SK-N-SH treated with all-trans-retinoic acid at 6 μM for 48 hours (cell line): Measurements from ENCODE around the gene SAP30L.

Experiments
- ATAC-seq: fragments of 200-7000 bp; cut with Tn5 transposase; 3 replicates; pipeline ENCODE4 v1.9.1; 2020; ENCODE audit warnings: mild to moderate bottlenecking, moderate library complexity
- ARNTL ChIP-seq: fragments of 450-650 bp; formaldehyde crosslinking; IDR thresholded peaks from 2 replicates; pipeline ENCODE4 v1.5.0; 2020; ENCODE audit warnings: low read depth, mild to moderate bottlenecking, moderate library complexity, borderline replicate concordance
- CREB5 ChIP-seq: fragments of 250-450 bp; sonication (Bioruptor Pico); IDR thresholded peaks from 2 replicates; pipeline ENCODE4 v1.5.1; 2020; ENCODE audit warnings: low read depth, mild to moderate bottlenecking, moderate library complexity
- CSDC2 ChIP-seq: fragments of 250-450 bp; sonication (Bioruptor Pico); IDR thresholded peaks from 2 replicates; pipeline ENCODE4 v1.5.0; 2020; ENCODE audit warnings: mild to moderate bottlenecking, moderate library complexity
- CSRNP3 ChIP-seq: fragments of 250-450 bp; sonication (Bioruptor Pico); IDR thresholded peaks from 2 replicates; pipeline ENCODE4 v1.5.1; 2021; ENCODE audit warnings: mild to moderate bottlenecking, moderate library complexity
- ESRRG ChIP-seq: fragments of 250-450 bp; sonication (Bioruptor Pico); IDR thresholded peaks from 2 replicates; pipeline ENCODE4 v1.6.1; 2021; ENCODE audit warnings: mild to moderate bottlenecking
- GLIS3 ChIP-seq: fragments of 250-450 bp; sonication (Bioruptor Pico); IDR thresholded peaks from 2 replicates; pipeline ENCODE4 v1.5.0; 2020; ENCODE audit warnings: mild to moderate bottlenecking, moderate library complexity
- ISL1 ChIP-seq: fragments of 250-450 bp; sonication (Bioruptor Pico); IDR thresholded peaks from 2 replicates; pipeline ENCODE4 v2.1.2; 2022; ENCODE audit warnings: mild to moderate bottlenecking, moderate library complexity
- PATZ1 ChIP-seq: fragments of 250-450 bp; sonication (Bioruptor Pico); IDR thresholded peaks from 2 replicates; pipeline ENCODE4 v1.8.0; 2020; ENCODE audit warnings: mild to moderate bottlenecking, moderate library complexity, borderline replicate concordance
- POU6F1 ChIP-seq: fragments of 250-450 bp; sonication (Bioruptor Pico); IDR thresholded peaks from 2 replicates; pipeline ENCODE4 v1.8.0; 2021; ENCODE audit warnings: low read depth, mild to moderate bottlenecking, moderate library complexity, borderline replicate concordance
- PPARA ChIP-seq: fragments of 250-450 bp; sonication (Bioruptor Pico); IDR thresholded peaks from 2 replicates; pipeline ENCODE4 v1.5.0; 2020; ENCODE audit warnings: mild to moderate bottlenecking, borderline replicate concordance
- RARB ChIP-seq: fragments of 250-450 bp; sonication (Bioruptor Pico); IDR thresholded peaks from 2 replicates; pipeline ENCODE4 v1.8.0; 2021; ENCODE audit warnings: mild to moderate bottlenecking, moderate library complexity
- SNAI2 ChIP-seq: fragments of 250-450 bp; sonication (Bioruptor Pico); IDR thresholded peaks from 2 replicates; pipeline ENCODE4 v1.5.0; 2020; ENCODE audit warnings: mild to moderate bottlenecking, moderate library complexity
- TCF4 ChIP-seq: fragments of 250-450 bp; sonication (Bioruptor Pico); IDR thresholded peaks from 2 replicates; pipeline ENCODE4 v1.8.0; 2021; ENCODE audit warnings: mild to moderate bottlenecking, moderate library complexity, borderline replicate concordance
- TOX ChIP-seq: fragments of 250-450 bp; sonication (Bioruptor Pico); IDR thresholded peaks from 2 replicates; pipeline ENCODE4 v1.8.0; 2021; ENCODE audit warnings: mild to moderate bottlenecking, moderate library complexity, borderline replicate concordance
- TSHZ2 ChIP-seq: fragments of 250-450 bp; sonication (Bioruptor Pico); IDR thresholded peaks from 2 replicates; pipeline ENCODE4 v1.5.0; 2020; ENCODE audit warnings: mild to moderate bottlenecking, moderate library complexity
- ZFP3 ChIP-seq: fragments of 250-450 bp; sonication (Bioruptor Pico); IDR thresholded peaks from 2 replicates; pipeline ENCODE4 v1.5.0; 2020; ENCODE audit warnings: mild to moderate bottlenecking, moderate library complexity
- ZFP30 ChIP-seq: fragments of 450-650 bp; formaldehyde crosslinking; IDR thresholded peaks from 2 replicates; pipeline ENCODE4 v1.5.0; 2022; ENCODE audit warnings: mild to moderate bottlenecking, moderate library complexity
- ZNF8 ChIP-seq: fragments of 450-650 bp; formaldehyde crosslinking; IDR thresholded peaks from 2 replicates; pipeline ENCODE4 v1.5.0; 2020; ENCODE audit warnings: mild to moderate bottlenecking, moderate library complexity

Gene SAP30L

GRCh38 chr5:154412925-154413324, 32.9 kb upstream of the SAP30L start:
- TF ChIP-seq TOX (CRISPR knock-in tag) (no peak), CSDC2 (CRISPR knock-in tag) (no peak), TSHZ2 (CRISPR knock-in tag) (no peak), ARNTL (CRISPR knock-in tag) (no peak), ZNF8 (CRISPR knock-in tag) (no peak), POU6F1 (no peak), PPARA (CRISPR knock-in tag) (no peak), ZFP30 (CRISPR knock-in tag) (no peak), CREB5 (no peak), CSRNP3 (no peak), ZFP3 (CRISPR knock-in tag) (no peak), PATZ1 (no peak), ESRRG (no peak), ISL1 (CRISPR knock-in tag) (no peak), GLIS3 (CRISPR knock-in tag) (no peak), TCF4 (CRISPR knock-in tag) (no peak), SNAI2 (CRISPR knock-in tag) (no peak)
- ATAC-seq: no peak

GRCh38 chr5:154415114-154415513, 30.7 kb upstream of the SAP30L start:
- TF ChIP-seq CREB5: no peak
- no peak for TF ChIP-seq PPARA (CRISPR knock-in tag)
- ATAC-seq: no peak

- no peak; the same call in 2 of the 3 replicates for ATAC-seq
- TF ChIP-seq ISL1 (CRISPR knock-in tag): no peak
- no peak for TF ChIP-seq SNAI2 (CRISPR knock-in tag)
- no peak for TF ChIP-seq ZNF8 (CRISPR knock-in tag)
Measured at GRCh38 chr5:154418344-154418820, 27.4 kb upstream of the SAP30L start.

GRCh38 chr5:154419236-154419635, 26.6 kb upstream of the SAP30L start:
- TF ChIP-seq ZNF8 (CRISPR knock-in tag) (no peak), ESRRG (no peak), RARB (no peak), PATZ1 (no peak), SNAI2 (CRISPR knock-in tag) (no peak), TSHZ2 (CRISPR knock-in tag) (no peak), CREB5 (no peak), ZFP30 (CRISPR knock-in tag) (no peak)
- TF ChIP-seq, all 23 proteins: peak for 0
- no peak for ATAC-seq
